Suppressor macrophage (primary cell): ENCODE measurements around the gene IMPG1.
"Not testable (repeated sequence)": the region's sequence is repeated elsewhere in the genome, so short reads cannot be mapped to it uniquely, and the experiment has no call there.

Experiments used
- DNase-seq, 4 experiments: peaks; one replicate each; pipeline ENCODE4 v3.0.0-alpha.2; 2020 to 2022

The IMPG1 gene

DNA sequence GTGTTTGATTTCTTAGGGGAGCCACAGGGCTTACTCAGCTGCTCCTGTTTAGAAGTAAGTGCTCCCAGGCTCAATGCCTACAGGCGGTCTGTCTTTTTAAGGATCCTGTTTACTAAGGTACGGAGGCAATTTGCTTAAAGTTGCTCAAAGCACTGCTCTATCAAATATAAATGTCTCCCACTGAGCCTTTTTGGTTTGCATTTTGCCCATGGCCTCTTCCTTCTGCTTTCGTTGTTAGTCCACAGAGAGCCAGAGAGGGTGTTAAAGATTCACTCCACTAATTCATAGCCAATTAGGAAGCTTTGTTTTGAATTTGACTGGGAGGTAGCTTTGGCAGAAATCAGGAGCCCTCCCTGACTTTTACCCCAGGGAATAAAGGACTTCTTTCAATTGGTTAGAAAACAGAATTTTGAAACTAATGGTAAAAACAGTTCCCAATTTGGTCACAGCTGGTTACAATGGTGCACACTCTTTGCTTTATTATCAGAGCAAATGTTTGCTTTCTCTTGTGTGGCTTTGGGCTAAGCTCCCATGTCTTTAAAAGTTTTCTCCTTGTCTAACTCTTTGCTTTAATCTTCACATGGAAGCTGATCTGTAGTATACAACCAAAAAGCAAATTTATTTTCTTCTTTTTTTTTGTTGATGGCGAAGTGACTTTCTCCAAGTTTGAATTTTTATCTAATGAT is 126.2 kb downstream of the IMPG1 start:
- DNase-seq: no peak

- no peak for DNase-seq
These were observed 129.1 kb downstream of the IMPG1 start for GRCh38 chr6:75943381-75943780.

DNA sequence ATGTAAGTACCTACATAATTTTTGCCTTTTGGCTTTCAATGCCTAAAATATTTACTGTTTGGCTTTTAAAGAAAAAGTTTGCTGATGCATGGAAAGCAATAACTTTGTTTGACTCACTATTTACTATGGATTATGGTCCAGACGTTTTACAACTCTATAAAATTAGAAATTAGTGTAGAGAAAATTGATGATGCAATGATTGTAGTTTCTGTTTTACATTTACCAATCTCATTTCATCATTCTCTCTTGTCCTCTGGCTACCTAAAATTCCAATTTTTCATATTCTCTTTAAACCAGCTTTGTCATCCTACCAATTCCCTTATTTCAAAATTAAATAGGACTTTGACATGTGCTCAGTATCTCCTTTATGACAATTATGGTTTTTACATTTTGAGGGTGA is 131.0 kb downstream of the IMPG1 start:
- DNase-seq: no peak

- no peak for DNase-seq
These were observed 131.9 kb downstream of the IMPG1 start for GRCh38 chr6:75940564-75940963.

- no peak for DNase-seq
These were observed 134.6 kb downstream of the IMPG1 start for GRCh38 chr6:75937846-75938245.

- no peak for DNase-seq
These were observed 135.8 kb downstream of the IMPG1 start for GRCh38 chr6:75936682-75937081.

DNA sequence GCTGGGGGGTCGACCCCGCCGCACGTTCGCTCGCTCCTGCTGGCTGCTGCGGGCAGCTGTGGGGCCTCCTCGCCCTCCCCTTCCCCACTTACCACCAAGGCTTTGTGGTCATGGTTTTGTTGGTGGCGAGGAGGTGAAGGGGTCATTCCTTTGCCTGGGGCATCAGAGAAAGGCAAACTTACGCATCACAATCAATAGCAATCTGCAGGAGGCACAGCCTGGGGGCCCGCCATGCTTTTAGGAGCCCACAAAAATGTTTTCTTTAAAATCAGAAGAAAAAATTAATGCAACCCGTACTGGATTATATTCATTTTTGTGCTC is 137.0 kb downstream of the IMPG1 start:
- DNase-seq: no peak

DNA sequence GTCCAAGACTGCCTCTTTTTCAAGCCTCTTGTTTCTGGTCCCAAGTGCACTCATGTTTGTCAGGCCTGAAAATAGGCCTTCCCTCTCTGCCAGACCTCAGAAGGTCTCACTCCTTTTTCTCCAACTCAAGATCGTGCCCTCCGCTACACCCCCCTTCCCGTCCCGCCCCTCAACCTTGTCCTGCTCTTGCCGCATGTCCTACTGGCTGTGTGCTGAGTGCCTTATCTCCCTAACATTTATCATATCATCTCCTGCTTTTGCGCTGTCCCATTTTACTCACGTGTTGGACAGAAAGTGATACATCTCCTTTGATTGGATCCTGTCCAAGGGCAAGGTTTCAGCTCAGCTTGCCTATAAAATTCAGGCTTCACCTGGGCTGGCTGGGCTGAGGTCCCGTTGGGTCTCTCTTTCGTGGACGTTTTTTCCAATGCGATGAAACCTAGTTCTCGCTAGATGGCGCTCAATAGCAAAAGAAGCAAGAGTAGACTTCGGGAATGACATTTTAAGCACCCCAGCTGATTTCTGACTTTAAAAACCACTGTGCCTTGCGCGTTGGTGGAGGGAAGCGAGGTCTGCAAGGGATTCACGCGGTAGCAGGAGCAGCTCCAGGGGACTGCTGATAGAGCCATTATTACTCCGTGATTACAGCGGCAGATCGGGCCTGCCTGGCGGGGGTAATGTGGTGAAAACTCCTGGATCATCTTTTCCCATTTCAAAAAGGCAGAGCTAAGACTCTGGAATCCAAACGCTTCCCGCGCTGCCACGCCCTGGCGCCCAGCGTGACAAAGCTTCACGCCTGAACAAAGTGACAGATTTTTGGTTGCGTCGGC is 137.6 kb downstream of the IMPG1 start:
- peak; percentile 49 to 80 (median 69) for DNase-seq

- no peak for DNase-seq
These were observed 139.0 kb downstream of the IMPG1 start for GRCh38 chr6:75933387-75933975.

- no peak for DNase-seq
These were observed 140.4 kb downstream of the IMPG1 start for GRCh38 chr6:75932067-75932466.

- DNase-seq: no peak
These were observed 141.3 kb downstream of the IMPG1 start for GRCh38 chr6:75931011-75931680.

- DNase-seq: no peak
These were observed 145.9 kb downstream of the IMPG1 start for GRCh38 chr6:75926293-75927168.

- DNase-seq: no peak
These were observed 150.2 kb downstream of the IMPG1 start for GRCh38 chr6:75922226-75922625.

DNA sequence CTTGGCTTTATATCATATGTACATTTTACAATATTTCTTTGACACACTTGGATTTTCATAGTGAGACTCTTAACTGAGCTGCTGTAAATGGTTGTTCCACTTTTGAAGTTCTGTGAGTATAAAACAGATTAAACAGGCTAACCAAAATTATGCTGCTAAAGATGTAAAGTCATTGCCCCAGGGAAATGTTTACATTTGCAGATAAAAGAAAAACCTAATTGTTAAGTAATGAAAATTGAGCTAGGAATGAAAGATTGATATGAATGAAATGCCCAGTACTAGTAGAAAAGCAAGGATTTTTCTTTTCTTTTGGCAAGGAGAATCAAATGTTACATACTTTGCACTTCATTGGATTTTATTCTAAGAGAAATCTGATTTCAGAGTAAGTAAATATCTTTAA is 159.4 kb downstream of the IMPG1 start:
- no peak for DNase-seq

DNA sequence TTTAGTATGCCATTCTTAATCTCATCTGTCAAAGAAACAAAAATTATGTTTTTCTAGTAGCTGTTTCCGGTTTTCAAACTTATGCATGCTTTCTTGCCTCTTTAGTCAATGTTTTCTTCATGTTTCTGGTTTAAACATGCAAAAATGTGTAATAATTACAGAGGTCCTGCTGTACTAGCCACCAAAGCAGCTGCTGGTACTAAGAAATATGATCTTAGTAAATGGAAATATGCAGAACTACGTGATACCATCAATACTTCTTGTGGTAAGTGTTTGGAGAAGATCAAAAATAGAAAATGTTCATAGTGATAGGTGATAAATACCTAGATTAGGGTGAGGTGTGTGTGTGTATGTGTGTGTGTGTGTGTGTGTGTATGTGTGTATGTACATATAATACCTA is 165.0 kb downstream of the IMPG1 start:
- no peak for DNase-seq

DNA sequence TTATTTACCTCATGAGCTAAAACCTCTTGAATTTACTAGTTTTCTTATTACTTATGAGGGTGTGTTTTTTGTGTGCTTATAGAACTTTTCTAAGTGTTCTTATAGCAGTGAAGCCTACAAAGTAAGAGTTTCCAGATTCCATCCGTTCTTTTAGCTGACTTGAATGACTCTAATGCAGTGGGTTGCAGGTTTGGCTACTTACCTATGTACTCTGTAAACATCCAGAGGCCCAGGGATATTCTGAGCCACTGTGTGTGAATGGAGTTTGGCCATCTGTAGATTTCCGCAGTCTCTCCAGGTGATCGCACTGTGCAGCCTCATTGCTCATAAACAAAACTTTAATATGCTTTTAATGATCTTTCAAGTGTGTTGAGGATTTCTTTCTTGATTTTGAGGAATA is 165.6 kb downstream of the IMPG1 start:
- DNase-seq: no peak

- not testable (repeated sequence) for DNase-seq
These were observed 167.3 kb downstream of the IMPG1 start for GRCh38 chr6:75905129-75905528.

GRCh38 chr6:75900216-75900615 is 172.2 kb downstream of the IMPG1 start:
- DNase-seq: not testable (repeated sequence)

GRCh38 chr6:75896526-75896925 is 175.9 kb downstream of the IMPG1 start:
- no peak for DNase-seq

GRCh38 chr6:75893776-75894152 is 178.7 kb downstream of the IMPG1 start:
- DNase-seq: no peak

- DNase-seq: peak; percentile 21 to 74 (median 48)
These were observed 179.2 kb downstream of the IMPG1 start for GRCh38 chr6:75893058-75893775.

DNA sequence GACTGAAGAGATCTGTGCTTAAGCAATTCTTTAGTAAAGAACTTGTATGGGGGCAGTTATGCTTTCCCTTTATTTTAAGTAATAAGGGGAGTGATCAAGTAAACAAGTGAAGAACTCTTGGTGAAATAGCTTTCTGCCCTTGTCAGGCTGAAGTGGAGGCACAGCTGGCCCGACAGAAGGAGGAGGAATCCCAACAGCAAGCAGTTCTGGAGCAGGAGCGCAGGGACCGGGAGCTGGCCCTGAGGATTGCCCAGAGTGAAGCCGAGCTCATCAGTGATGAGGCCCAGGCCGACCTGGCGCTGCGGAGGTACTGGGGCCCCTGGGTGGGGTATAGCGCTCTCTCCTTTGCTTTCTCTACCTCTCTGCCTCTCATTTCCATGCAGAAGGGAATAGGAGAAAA is 180.1 kb downstream of the IMPG1 start:
- DNase-seq: no peak
